OCI-LY3 (cell line): ENCODE data around the gene CENPU.

Experiments
- H2AFZ ChIP-seq: fragments of 200-600, 300-600 bp; shearing (Covaris generic); 2 replicates; pipeline ENCODE4 v1.6.0; 2014; ENCODE audit warnings: antibody characterized with exemption, low read depth, low read length
- H3K27ac ChIP-seq: fragments of 200-600, 300-600 bp; sonication (generic); 2 replicates; pipeline ENCODE4 v1.5.1; 2014; ENCODE audit warnings: mild to moderate bottlenecking, low read length, moderate library complexity, mixed read lengths
- H3K27me3 ChIP-seq: fragments of 200-600, 300-600 bp; sonication (generic); 2 replicates; pipeline ENCODE4 v1.6.1; 2014; ENCODE audit warnings: low read depth, low read length, mixed read lengths
- H3K36me3 ChIP-seq: fragments of 200-600, 300-600 bp; sonication (generic); replicated peaks from 2 replicates; pipeline ENCODE3; 2014; ENCODE audit warnings: low read depth, low read length, mixed read lengths
- H3K4me1 ChIP-seq: fragments of 300-600, 200-600 bp; sonication (generic); 2 replicates; pipeline ENCODE4 v1.6.1; 2014; ENCODE audit warnings: low read length, mixed read lengths
- H3K4me2 ChIP-seq: fragments of 200-600, 300-600 bp; sonication (generic); 2 replicates; pipeline ENCODE4 v1.6.1; 2014; ENCODE audit warnings: low read length, mixed read lengths
- H3K4me3 ChIP-seq: fragments of 300-600, 200-600 bp; sonication (generic); 2 replicates; pipeline ENCODE4 v1.5.1; 2014; ENCODE audit warnings: antibody characterized with exemption, mild to moderate bottlenecking, low read length, moderate library complexity
- H3K79me2 ChIP-seq: fragments of 300-600, 200-600 bp; shearing (Covaris generic); 2 replicates; pipeline ENCODE4 v1.6.1; 2014; ENCODE audit warnings: mild to moderate bottlenecking, low read length, mixed read lengths
- H3K9ac ChIP-seq: fragments of 300-600, 200-600 bp; shearing (Covaris generic); 2 replicates; pipeline ENCODE4 v1.6.0; 2014; ENCODE audit warnings: mild to moderate bottlenecking, low read length, moderate library complexity
- H3K9me3 ChIP-seq: fragments of 200-600, 300-600 bp; shearing (Covaris generic); 2 replicates; pipeline ENCODE4 v1.6.1; 2014; ENCODE audit warnings: low read length, mixed read lengths; ENCODE audit not compliant: insufficient read depth
- H4K20me1 ChIP-seq: fragments of 200-600, 300-600 bp; sonication (generic); 2 replicates; pipeline ENCODE4 v1.6.1; 2016; ENCODE audit warnings: low read length, mixed read lengths; ENCODE audit not compliant: insufficient read depth
- EZH2phosphoT487 ChIP-seq: fragments of 200-600 bp; shearing (Covaris generic); IDR thresholded peaks from 2 replicates; pipeline ENCODE4 v1.6.1; 2018; ENCODE audit warnings: antibody characterized with exemption, mixed run types, low read depth
- TF ChIP-seq, protein P1 (sequence below): fragments of 200-600, 300-600 bp; sonication (generic); IDR thresholded peaks from 2 replicates; pipeline ENCODE4 v1.5.1; 2014; ENCODE audit warnings: antibody characterized with exemption, low read length, low read depth

CENPU gene

DNA sequence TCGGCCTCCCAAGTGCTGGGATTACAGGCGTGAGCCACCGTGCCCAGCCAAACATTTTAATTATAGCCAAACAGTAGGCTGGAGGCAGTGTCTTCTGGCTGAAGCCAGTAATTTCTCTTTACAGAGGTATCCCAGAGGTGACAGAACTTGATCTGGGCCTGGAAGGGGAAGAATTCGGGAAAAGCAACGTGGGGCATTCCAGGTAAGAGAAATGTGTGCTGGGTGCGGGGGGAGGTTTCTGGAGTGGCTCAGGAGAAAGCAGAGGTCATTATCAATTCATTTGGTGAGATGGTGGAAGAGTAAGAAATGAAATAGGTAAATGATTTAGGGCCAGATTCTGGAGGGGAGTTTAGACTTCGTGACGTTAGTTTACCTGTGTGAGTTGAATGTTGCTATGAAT is 82.0 kb downstream of the CENPU start:
- H3K9me3 ChIP-seq = no peaks in the 10 kb centered on the region
- H3K9ac ChIP-seq = no peak overlapping the region
- no peaks in the 10 kb centered on the region for H3K36me3 ChIP-seq
- H3K27me3 ChIP-seq = no peaks in the 10 kb centered on the region
- H2AFZ ChIP-seq = no peak overlapping the region
- H3K4me3 ChIP-seq = no peak overlapping the region
- H4K20me1 ChIP-seq = peaks cover 9% of the 10 kb centered on the region; the same call in 1 of the 2 replicates
- TF ChIP-seq, protein P1, sequence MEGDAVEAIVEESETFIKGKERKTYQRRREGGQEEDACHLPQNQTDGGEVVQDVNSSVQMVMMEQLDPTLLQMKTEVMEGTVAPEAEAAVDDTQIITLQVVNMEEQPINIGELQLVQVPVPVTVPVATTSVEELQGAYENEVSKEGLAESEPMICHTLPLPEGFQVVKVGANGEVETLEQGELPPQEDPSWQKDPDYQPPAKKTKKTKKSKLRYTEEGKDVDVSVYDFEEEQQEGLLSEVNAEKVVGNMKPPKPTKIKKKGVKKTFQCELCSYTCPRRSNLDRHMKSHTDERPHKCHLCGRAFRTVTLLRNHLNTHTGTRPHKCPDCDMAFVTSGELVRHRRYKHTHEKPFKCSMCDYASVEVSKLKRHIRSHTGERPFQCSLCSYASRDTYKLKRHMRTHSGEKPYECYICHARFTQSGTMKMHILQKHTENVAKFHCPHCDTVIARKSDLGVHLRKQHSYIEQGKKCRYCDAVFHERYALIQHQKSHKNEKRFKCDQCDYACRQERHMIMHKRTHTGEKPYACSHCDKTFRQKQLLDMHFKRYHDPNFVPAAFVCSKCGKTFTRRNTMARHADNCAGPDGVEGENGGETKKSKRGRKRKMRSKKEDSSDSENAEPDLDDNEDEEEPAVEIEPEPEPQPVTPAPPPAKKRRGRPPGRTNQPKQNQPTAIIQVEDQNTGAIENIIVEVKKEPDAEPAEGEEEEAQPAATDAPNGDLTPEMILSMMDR = no peak
- TF ChIP-seq EZH2phosphoT487 = no peak
- H3K79me2 ChIP-seq = peaks cover 22% of the 10 kb centered on the region
- peaks cover 14% of the 10 kb centered on the region for H3K4me1 ChIP-seq
- no peak overlapping the region for H3K27ac ChIP-seq
- H3K4me2 ChIP-seq = no peak overlapping the region

DNA sequence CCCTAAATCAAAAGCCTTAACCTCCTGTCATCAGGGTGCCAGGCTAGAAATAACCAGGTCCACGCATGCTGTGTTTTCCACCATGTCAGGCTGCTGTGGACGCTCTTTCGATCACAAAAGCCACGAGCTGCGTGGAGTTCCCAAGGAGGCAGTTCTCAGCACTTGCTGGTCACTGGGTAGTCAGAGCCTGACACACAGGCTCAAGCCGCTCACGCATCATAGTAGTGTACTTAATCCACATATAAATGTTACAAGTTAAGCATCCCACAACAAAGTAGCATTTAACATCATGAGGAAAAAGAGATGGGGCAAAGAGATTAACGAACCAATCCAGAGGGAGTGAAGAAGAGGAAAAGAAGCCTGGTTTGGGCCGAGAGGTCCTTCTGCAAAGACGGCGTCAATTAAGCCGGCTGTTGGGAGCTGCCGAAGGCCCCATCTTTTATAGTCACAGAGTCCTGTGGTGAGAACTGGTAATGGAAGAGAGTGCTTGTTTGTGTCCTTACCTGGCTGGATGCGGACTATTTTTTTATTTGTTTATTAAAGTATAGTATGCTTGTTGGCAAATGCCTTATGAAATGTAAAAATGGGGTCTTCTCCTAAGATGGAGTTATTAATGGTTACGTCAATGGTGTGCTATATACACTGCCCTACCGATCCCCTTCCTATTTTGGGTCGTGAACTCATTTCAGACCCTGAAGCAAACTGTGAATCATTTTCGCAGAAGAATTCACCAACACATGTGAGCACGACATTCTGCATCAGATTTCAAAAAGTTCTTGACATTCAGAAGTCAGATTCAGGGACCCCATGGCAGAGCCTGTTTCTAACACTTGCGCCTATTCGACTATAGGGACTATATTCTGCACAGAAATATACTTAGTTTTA is 83.7 kb downstream of the CENPU start:
- Histone ChIP-seq H3K9ac (peak overlapping the region; percentile 72), H3K4me2 (peak overlapping the region; percentile 74), H3K4me1 (peaks cover 7% of the 10 kb centered on the region; the same call in 1 of the 2 replicates), H4K20me1 (peaks cover 9% of the 10 kb centered on the region; the same call in 1 of the 2 replicates), H3K36me3 (no peaks in the 10 kb centered on the region), H3K79me2 (peaks cover 37% of the 10 kb centered on the region), H3K9me3 (no peaks in the 10 kb centered on the region), H2AFZ (no peak overlapping the region), H3K4me3 (peak overlapping the region; percentile 85), H3K27ac (peak overlapping the region; percentile 27; the same call in 1 of the 2 replicates), H3K27me3 (no peaks in the 10 kb centered on the region)
- TF ChIP-seq EZH2phosphoT487 = no peak
- TF ChIP-seq, protein P1 = no peak

DNA sequence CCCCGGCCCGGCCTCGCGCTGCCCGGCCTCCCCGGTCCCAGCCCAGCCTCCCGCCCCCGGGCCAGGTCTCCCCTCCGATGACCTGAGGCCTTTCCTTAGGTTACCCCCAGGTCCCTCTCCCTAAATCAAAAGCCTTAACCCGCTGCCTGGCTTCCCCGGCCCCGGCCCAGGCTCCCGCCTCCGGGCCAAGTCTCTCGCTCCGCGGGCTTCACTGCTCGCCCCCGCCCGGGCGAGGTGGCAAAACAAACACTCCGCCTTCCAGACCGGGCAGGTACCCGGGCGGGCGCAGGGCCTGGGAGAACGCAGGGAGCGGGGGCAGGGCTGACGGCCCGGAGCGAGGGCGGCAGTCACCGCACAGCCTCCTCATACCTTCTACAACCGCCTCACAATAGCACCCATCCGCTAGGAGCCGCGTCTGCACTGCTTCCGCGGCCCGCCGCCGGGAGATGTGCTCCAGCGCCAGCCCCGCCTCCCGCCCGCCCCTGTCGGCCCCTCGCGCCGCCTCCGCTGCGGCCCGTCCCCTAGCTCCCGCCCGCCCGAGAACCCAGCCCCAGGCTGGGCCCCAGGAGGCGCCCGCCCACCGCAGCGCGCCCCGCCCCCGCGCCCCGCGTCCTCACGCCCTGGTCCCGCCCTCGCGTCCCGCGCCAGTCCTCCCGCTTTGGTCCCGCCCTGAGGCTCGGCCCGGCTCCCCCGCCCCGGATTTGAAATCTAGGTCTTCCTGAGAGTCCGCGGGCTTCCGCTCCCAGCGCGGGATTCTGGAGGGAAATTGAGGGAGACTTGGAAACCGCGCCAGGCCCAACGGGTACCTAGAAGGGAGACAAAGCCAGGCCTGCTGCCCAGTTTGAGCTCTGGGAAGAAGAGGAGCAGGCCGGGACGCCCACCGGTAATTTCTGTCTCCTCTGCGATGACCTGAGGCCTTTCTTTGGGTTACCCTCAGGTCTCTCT is 84.6 kb downstream of the CENPU start, which contains the start of the genes CASP3 and PRIMPOL:
CASP3 (minus strand) TSS at position 422 of the 945 bp plus-strand sequence. CDS start 10,994 bp downstream, outside the sequence.
PRIMPOL (plus strand) TSS at position 713 of the 945 bp plus-strand sequence. CDS start 7,403 bp downstream, outside the sequence.
- Histone ChIP-seq H3K36me3 (no peaks in the 10 kb centered on the region), H3K4me3 (peak within 1 kb of the TSS; percentile 90), H3K9ac (peak within 1 kb of the TSS; percentile 87), H4K20me1 (peaks cover 9% of the 10 kb centered on the region; the same call in 1 of the 2 replicates), H3K27ac (peak within 1 kb of the TSS; percentile 42), H2AFZ (no peak within 1 kb of the TSS), H3K4me1 (peaks cover 7% of the 10 kb centered on the region; the same call in 1 of the 2 replicates), H3K4me2 (peak within 1 kb of the TSS; percentile 74), H3K27me3 (no peaks in the 10 kb centered on the region), H3K79me2 (peaks cover 41% of the 10 kb centered on the region), H3K9me3 (no peaks in the 10 kb centered on the region)
- TF ChIP-seq, protein P1 = no peak
- no peak for TF ChIP-seq EZH2phosphoT487
